Left lung (tissue), 10 donors: ENCODE results near the gene HAND1. TPM values are rescaled to one million over a fixed set of nuclear protein-coding genes. Genes with fewer than 3 reads are reported as not detected.

ENCODE experiments used
- ATAC-seq: fragments of 200-7000 bp; cut with Tn5 transposase; one replicate; pipeline ENCODE4 v1.9.1; 2020; ENCODE audit warnings: moderate library complexity
- DNase-seq, 4 donors: peaks; one replicate each; pipeline ENCODE4 v3.0.0-alpha.2; 2013 to 2020
- H3K27ac ChIP-seq, 2 donors: fragments of 200-600 bp; sonication (generic) in 1 of 2; one replicate each; pipeline versions ENCODE4 v1.5.0 to v1.8.0; 2020 to 2021
- H3K27me3 ChIP-seq, 2 donors: fragments of 200-600 bp; sonication (generic) in 1 of 2; one replicate each; pipeline versions ENCODE4 v1.5.0 to v1.8.0; 2020 to 2021
- H3K36me3 ChIP-seq, 2 donors: fragments of 200-600 bp; sonication (generic) in 1 of 2; one replicate each; pipeline versions ENCODE4 v1.5.0 to v1.8.0; 2020 to 2021
- H3K4me1 ChIP-seq, 2 donors: fragments of 200-600 bp; one replicate each; pipeline ENCODE4 v1.8.0; 2021
- H3K4me3 ChIP-seq, 2 donors: fragments of 200-600 bp; sonication (generic) in 1 of 2; one replicate each; pipeline versions ENCODE4 v1.5.0 to v1.8.0; 2020 to 2021; ENCODE audit warnings: mild to moderate bottlenecking in 1 of 2
- H3K9me3 ChIP-seq, 2 donors: fragments of 200-600 bp; sonication (generic) in 1 of 2; one replicate each; pipeline versions ENCODE4 v1.5.0 to v1.8.0; 2020 to 2021
- intact Hi-C, 2 donors: fragments of 100-400 bp; cut with DNase I; formaldehyde crosslinking; loops; one replicate each; pipeline versions ENCODE4 v1.11.2 to v1.14.2; 2022
- polyA plus RNA-seq, 6 donors: library from polyadenylated mRNA; unstranded; fragments of 120-200 nt; gene quantifications; one replicate each; pipeline ENCODE4 v1.2.1, GENCODE V29; 2013; ENCODE audit not compliant: insufficient read length in 6 of 6
- total RNA-seq, 2 donors: library from RNA; stranded (reverse); fragmentation: NEBNext Ultra II Directional; extraction: Animal tissue kit (Norgen Biotek cat#: 25700); gene quantifications; one replicate each; pipeline ENCODE4 v1.2.1, GENCODE V29; 2021
- TF ChIP-seq, protein P1 (sequence below), 2 donors: fragments of 200-600 bp; sonication (generic) in 1 of 2; IDR thresholded peaks; one replicate each; pipeline versions ENCODE4 v1.5.0 to v1.8.0; 2021; ENCODE audit warnings: antibody characterized with exemption in 2 of 2
- donor health status: DM: no; HTN: yes; CAD: no.
- donor health status: DM: no; HTN: no; CAD: no.

HAND1 gene
- total and polyA plus RNA-seq, 8 donors: not detected

DNA sequence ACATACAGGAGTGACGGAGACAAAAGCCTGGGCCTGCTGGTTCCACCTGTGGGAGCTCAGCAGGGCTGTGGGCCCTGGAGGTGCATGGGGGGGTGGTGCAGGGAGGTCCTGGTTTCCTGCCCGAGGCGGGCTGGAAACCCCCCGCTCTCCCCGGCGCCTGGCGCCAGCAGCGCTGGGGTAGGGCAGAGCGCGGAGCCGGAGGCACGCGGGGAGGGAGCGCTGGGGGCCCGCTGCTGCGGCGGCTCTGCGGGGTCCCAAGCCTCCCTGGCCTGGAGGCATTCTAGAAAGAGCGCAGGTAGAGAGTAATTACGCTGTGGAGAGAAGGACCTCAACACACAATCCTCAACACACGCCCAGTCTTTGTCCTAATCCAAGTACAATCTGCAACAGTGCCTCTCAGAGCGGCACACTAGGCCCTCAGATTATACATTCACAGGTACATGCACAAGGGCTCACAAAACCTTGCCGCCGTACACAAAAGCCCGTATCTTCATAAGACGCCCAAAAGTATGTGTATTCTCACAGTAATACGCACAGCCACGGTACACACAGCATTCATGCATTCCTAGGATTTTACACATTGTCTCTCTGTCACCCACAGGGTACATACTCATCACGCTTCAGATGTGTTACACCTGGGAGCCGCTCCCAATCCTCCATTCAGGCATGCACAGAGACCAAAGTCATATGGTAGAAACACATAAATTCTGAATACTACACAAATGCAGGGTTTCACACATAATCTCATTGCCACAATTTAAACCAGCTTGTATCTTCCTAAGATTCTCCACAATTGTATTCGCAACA, 2.1 kb upstream of the HAND1 start:
- no peak for ATAC-seq
- TF ChIP-seq, protein P1, sequence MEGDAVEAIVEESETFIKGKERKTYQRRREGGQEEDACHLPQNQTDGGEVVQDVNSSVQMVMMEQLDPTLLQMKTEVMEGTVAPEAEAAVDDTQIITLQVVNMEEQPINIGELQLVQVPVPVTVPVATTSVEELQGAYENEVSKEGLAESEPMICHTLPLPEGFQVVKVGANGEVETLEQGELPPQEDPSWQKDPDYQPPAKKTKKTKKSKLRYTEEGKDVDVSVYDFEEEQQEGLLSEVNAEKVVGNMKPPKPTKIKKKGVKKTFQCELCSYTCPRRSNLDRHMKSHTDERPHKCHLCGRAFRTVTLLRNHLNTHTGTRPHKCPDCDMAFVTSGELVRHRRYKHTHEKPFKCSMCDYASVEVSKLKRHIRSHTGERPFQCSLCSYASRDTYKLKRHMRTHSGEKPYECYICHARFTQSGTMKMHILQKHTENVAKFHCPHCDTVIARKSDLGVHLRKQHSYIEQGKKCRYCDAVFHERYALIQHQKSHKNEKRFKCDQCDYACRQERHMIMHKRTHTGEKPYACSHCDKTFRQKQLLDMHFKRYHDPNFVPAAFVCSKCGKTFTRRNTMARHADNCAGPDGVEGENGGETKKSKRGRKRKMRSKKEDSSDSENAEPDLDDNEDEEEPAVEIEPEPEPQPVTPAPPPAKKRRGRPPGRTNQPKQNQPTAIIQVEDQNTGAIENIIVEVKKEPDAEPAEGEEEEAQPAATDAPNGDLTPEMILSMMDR (IDR thresholded peaks at IDR 0.05): no peak
- H3K4me1 ChIP-seq: peaks cover 15 to 37% of the 10 kb centered on the region in 2 donors

DNA sequence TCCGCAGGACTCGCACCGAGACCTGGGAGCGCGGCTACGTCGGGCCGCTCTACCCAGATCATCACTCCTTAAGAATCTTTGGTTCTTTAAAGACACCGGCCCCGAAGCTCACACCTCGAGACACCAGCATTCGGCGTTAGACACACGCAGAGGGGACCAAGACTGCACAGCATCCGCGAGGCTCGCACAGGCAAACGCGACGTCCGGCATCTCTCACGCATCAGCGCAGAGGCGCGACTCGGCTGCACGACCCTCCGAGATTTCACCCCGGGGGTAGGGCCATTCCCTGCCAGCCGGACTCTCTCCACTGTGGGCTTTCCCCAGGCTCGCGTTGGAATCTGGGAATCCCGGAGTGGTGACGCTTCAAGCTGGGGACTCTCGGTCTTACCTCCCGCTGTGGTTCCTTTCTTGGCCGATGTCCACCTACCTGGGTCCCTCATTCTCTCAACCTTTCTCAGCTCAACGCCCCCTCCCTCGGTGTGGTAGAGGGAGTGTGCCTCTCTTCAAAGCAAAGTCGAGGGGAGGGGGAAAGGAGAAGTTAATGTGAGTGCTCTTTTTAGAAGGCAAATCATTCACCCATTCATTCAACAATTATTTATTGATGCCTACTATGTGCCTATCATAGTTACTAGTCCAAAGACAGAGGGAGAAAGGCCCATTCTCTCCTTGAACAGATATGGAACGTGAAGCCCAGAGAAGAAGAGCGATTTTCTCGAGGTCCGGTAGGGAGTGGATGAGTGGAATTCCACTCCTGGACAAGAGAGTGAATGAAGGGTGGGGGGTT, 1.3 kb upstream of the HAND1 start:
- no peak overlapping the region for H3K27ac ChIP-seq
- intact Hi-C loops: no loop called here
- H3K27me3 ChIP-seq: peaks cover 100% of the 10 kb centered on the region in 2 donors
- no peaks in the 10 kb centered on the region for H3K36me3 ChIP-seq
- DNase-seq: no peak
- H3K9me3 ChIP-seq: no peaks in the 10 kb centered on the region
- ATAC-seq: no peak
- H3K4me1 ChIP-seq: peaks cover 15 to 37% of the 10 kb centered on the region in 2 donors
- H3K4me3 ChIP-seq: no peak overlapping the region
- TF ChIP-seq, protein P1 (IDR thresholded peaks at IDR 0.05): no peak

More for the DNA sequence above, 2.1 kb upstream of the HAND1 start:
- intact Hi-C loops: no loop called here
- H3K9me3 ChIP-seq: no peaks in the 10 kb centered on the region
- no peak overlapping the region for H3K27ac ChIP-seq
- peaks cover 100% of the 10 kb centered on the region in 2 donors for H3K27me3 ChIP-seq
- H3K4me3 ChIP-seq: no peak overlapping the region
- no peak for DNase-seq
- H3K36me3 ChIP-seq: no peaks in the 10 kb centered on the region

DNA sequence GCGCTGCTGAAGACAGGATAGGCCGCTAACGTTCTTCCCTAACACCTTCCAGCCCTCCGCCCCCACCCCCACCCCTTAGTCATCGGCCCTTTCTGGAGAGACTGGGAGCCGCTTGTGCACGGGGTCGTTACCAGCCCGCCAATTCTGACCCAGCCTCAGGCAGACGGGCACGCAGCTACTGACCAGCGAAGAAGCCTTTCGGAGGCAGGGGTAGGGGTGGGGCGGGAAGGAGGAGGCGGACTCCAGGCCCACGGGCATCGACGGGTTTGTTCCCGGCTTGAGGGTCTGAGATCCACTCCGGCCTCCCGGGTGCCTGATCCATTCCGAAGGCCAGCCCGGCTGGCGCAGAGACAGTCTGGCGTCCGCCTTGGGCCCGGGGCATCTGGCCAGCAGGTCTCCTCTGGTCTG, 729 bp upstream of the HAND1 start:
- Histone ChIP-seq H3K4me3 (no peak overlapping the region), H3K4me1 (peaks cover 15 to 37% of the 10 kb centered on the region in 2 donors)
- no peak for ATAC-seq

DNA sequence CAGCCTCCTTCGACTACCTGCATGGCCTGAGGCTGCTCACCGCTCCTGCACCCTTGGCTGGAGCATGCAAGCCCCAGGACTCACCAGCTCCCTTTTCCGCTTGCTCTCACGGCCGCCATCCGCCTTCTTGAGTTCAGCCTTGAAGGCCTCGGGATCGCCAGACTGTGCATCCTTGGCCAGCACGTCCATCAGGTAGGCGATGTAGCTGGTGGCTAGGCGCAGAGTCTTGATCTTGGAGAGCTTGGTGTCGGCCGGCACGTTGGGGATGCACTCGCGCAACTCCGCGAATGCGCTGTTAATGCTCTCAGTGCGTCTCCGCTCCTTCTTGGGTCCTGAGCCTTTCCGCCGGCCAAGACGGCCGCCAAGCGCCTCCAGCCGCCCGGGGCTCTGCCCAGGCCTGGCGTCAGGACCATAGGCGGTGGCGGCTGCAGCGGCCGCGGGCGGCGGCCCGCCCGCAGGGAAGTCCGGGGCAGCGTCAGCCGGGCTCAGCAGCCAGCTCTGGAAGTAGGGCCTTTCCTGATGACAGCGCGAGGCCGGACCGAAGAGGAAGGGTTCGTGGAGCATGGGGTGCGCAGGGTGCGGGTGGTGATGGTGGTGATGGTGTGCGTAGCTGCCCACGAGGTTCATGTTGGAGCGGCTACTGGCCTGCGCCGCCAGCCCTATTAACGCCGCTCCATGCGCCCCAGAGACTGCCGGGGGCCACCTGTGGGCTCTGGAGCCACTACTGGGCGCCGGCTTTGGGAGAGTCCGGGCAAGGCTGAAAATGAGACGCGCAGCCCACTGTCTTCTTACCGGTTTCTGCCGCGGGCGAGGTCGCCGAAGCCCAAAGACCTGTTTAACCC, 424 bp downstream of the HAND1 start:
- H3K4me3 ChIP-seq: no peak overlapping the region
- no peaks in the 10 kb centered on the region for H3K36me3 ChIP-seq
- peaks cover 18 to 37% of the 10 kb centered on the region in 2 donors for H3K4me1 ChIP-seq
- DNase-seq (peak in 1 of 4 donors; percentile 78), ATAC-seq (peak; percentile 51)
- TF ChIP-seq, protein P1 (IDR thresholded peaks at IDR 0.05): no peak
- intact Hi-C loops: no loop called here
- H3K27me3 ChIP-seq: peaks cover 100% of the 10 kb centered on the region in 2 donors
- no peak overlapping the region for H3K27ac ChIP-seq
- H3K9me3 ChIP-seq: no peaks in the 10 kb centered on the region

More for the DNA sequence above, 729 bp upstream of the HAND1 start:
- TF ChIP-seq, protein P1 (IDR thresholded peaks at IDR 0.05): no peak
- H3K36me3 ChIP-seq: no peaks in the 10 kb centered on the region
- DNase-seq: peak in 1 of 4 donors; percentile 78
- peaks cover 100% of the 10 kb centered on the region in 2 donors for H3K27me3 ChIP-seq
- intact Hi-C loops: no loop called here
- H3K9me3 ChIP-seq: no peaks in the 10 kb centered on the region
- no peak overlapping the region for H3K27ac ChIP-seq
